DMS53 treated with DMSO at 0.1 percent for 48 hours (cell line): Measurements from ENCODE around the gene HOMEZ.
"Not testable (repeated sequence)": the region's sequence is repeated elsewhere in the genome, so short reads cannot be mapped to it uniquely, and the experiment has no call there.

Experiments
- DNase-seq: peaks from one replicate; lab custom pipeline; 2025; ENCODE audit not compliant: unreplicated experiment; lab: John Stamatoyannopoulos, UW

The HOMEZ gene

GRCh38 chr14:23232241-23232808 is 53.6 kb downstream of the HOMEZ start:
- not testable (repeated sequence) for DNase-seq

DNA sequence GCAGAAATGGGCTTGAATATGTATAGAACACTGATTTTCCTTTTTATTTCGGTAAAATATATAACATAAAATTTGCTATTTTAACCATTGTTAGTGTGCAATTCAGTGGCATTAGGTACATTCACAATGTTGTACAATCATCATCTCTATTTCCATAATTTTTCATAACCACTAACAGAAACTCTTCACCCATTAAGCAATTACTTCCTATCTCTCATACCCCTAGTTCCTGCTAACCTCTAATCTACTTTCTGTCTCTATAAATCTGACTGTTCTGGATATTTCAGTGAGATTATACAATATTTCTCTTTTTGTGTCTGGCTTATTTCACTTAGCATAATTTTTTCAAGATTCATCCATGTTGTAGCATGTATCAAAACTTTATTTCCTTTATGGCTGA is 57.1 kb downstream of the HOMEZ start:
- DNase-seq: no peak

DNA sequence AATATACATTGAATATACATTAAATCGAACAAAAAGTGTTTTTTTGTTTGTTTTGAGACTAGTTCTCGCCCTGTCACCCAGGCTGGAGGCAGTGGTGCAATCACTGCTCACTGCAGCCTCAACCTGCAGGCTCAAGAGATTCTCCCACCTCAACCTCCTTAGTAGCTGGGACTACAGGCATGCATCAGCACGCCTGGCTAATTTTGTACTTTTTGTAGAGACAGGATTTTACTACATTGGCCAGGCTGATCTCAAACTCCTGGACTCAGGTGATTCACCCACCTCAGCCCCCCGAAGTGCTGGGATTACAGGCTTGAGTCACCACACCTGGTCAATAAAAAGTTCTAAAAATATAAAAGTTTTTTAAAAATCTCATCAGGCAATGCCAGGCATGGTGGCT is 58.4 kb downstream of the HOMEZ start:
- DNase-seq: no peak

DNA sequence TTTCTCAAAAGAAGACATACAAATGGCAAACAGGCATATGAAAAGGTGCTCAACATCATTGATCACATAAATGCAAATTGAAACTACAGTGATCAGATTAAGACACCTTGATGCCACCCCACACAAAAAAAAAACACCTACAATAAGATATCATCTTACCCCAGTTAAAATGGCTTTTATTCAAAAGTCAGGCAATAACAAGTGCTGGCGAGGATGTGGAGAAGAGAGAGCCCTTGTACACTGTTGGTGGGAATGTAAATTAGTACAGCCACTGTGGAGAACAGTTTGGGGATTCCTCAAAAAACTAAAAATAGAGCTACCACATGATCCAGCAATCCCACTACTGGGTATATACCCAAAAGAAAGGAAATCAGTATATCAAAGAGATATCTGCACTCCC is 61.0 kb downstream of the HOMEZ start:
- DNase-seq: not testable (repeated sequence)
